GM18951 (cell line): ENCODE measurements around the gene DRD5.
"Not testable (repeated sequence)": the region's sequence is repeated elsewhere in the genome, so short reads cannot be mapped to it uniquely, and the experiment has no call there.

ENCODE experiments used
- POLR2A ChIP-seq: IDR thresholded peaks from 4 replicates; pipeline ENCODE4 v1.6.1; 2011; ENCODE audit warnings: mild to moderate bottlenecking; ENCODE audit not compliant: insufficient read length, insufficient read depth; ENCODE audit errors: extremely low read depth
- in situ Hi-C: fragments of 300-500 bp; cut with MboI; formaldehyde crosslinking; loops from one replicate; pipeline ENCODE4 v1.12.0; 2022; ENCODE audit warnings: low sequenced_read_pairs, mixed read lengths, inconsistent platforms; ENCODE audit not compliant: unreplicated experiment

The DRD5 gene

GRCh38 chr4:9792381-9792780, 10.9 kb downstream of the DRD5 start:
- TF ChIP-seq POLR2A, result no peak
- in situ Hi-C loops, result no loop called here

- in situ Hi-C loops, result not testable (repeated sequence)
Observed at GRCh38 chr4:9796641-9797040, 15.2 kb downstream of the DRD5 start.

GRCh38 chr4:9800848-9801247, 19.4 kb downstream of the DRD5 start:
- no peak for TF ChIP-seq POLR2A
- in situ Hi-C loops, result no loop called here

- no peak for TF ChIP-seq POLR2A
- in situ Hi-C loops, result no loop called here
Observed at GRCh38 chr4:9804918-9805317, 23.5 kb downstream of the DRD5 start.

GRCh38 chr4:9808077-9808476, 26.6 kb downstream of the DRD5 start:
- in situ Hi-C loops, result no loop called here
- TF ChIP-seq POLR2A, result no peak

GRCh38 chr4:9811806-9812205, 30.4 kb downstream of the DRD5 start:
- in situ Hi-C loops, result no loop called here
- TF ChIP-seq POLR2A, result no peak

- no peak for TF ChIP-seq POLR2A
Observed at GRCh38 chr4:9812501-9813340, 31.3 kb downstream of the DRD5 start.

GRCh38 chr4:9816285-9816684, 34.9 kb downstream of the DRD5 start:
- TF ChIP-seq POLR2A, result no peak
- in situ Hi-C loops, result no loop called here

More at GRCh38 chr4:9812501-9813340, 31.3 kb downstream of the DRD5 start:
- in situ Hi-C loops, result no loop called here

GRCh38 chr4:9820343-9820742, 38.9 kb downstream of the DRD5 start:
- no peak for TF ChIP-seq POLR2A
- in situ Hi-C loops, result no loop called here

GRCh38 chr4:9825049-9825448, 43.6 kb downstream of the DRD5 start:
- in situ Hi-C loops, result no loop called here

GRCh38 chr4:9826551-9826950, 45.1 kb downstream of the DRD5 start:
- no peak for TF ChIP-seq POLR2A
- in situ Hi-C loops, result no loop called here

More at GRCh38 chr4:9825049-9825448, 43.6 kb downstream of the DRD5 start:
- no peak for TF ChIP-seq POLR2A

GRCh38 chr4:9832640-9833039, 51.2 kb downstream of the DRD5 start:
- in situ Hi-C loops, result no loop called here
- TF ChIP-seq POLR2A, result no peak

GRCh38 chr4:9833421-9833820, 52.0 kb downstream of the DRD5 start:
- in situ Hi-C loops, result no loop called here

More at GRCh38 chr4:9833421-9833820, 52.0 kb downstream of the DRD5 start:
- no peak for TF ChIP-seq POLR2A
